Uterus (tissue), 4 donors: ENCODE measurements around the gene C11orf91. TPM values are rescaled to one million over a fixed set of nuclear protein-coding genes. Genes with fewer than 3 reads are reported as not detected.

Source experiments
- DNase-seq, 2 donors: peaks; one replicate each; pipeline ENCODE4 v3.0.0-alpha.2; 2019 to 2020
- H3K27ac ChIP-seq, 2 donors: fragments of 200-600 bp; sonication (generic); 1 replicate in 1 of 2; 2 replicates in 1 of 2; pipeline ENCODE4 v1.5.1; 2016 to 2018
- H3K27me3 ChIP-seq, 2 donors: fragments of 200-600 bp; sonication (generic); one replicate each; pipeline ENCODE4 v1.5.1; 2018 to 2019; ENCODE audit warnings: control low read depth in 1 of 2
- H3K36me3 ChIP-seq, 2 donors: fragments of 200-600 bp; sonication (generic); one replicate each; pipeline ENCODE4 v1.5.1; 2019; ENCODE audit warnings: control low read depth in 1 of 2
- H3K4me1 ChIP-seq, 2 donors: fragments of 200-600 bp; sonication (generic); one replicate each; pipeline ENCODE4 v1.5.1; 2018 to 2019; ENCODE audit warnings: control low read depth in 1 of 2
- H3K4me3 ChIP-seq, 2 donors: fragments of 200-600 bp; sonication (generic); 1 replicate in 1 of 2; 2 replicates in 1 of 2; pipeline ENCODE4 v1.5.1; 2018 to 2019; ENCODE audit warnings: mild to moderate bottlenecking in 1 of 2
- H3K9me3 ChIP-seq, 2 donors: fragments of 200-600 bp; sonication (generic); one replicate each; pipeline ENCODE4 v1.5.1; 2019; ENCODE audit warnings: control low read depth in 1 of 2
- CTCF ChIP-seq, 4 experiments: fragments of 200-600 bp in 2 of 4; fragments of 450-650 bp in 2 of 4; sonication (generic) in 2 of 4; IDR thresholded peaks; one replicate each; pipeline ENCODE4 v1.5.1; 2016 to 2019; ENCODE audit warnings: antibody characterized with exemption in 4 of 4, mild to moderate bottlenecking in 2 of 4, moderate library complexity in 1 of 4
- POLR2A ChIP-seq, 2 donors: fragments of 450-650 bp; IDR thresholded peaks; one replicate each; pipeline ENCODE4 v1.6.1; 2016; ENCODE audit warnings: antibody characterized with exemption in 2 of 2, mild to moderate bottlenecking in 1 of 2, moderate library complexity in 1 of 2
- intact Hi-C: fragments of 100-400 bp; cut with DNase I; formaldehyde crosslinking; loops from one replicate; pipeline ENCODE4 v1.15.1; 2023; ENCODE audit warnings: low total_unique reads
- total RNA-seq, 4 donors: library from RNA; depleted of rRNA in 3 of 4; stranded (reverse); fragments of >200 nt in 3 of 4; gene quantifications; one replicate each; pipeline versions ENCODE4 v1.1.0 to v1.2.4, GENCODE V29; 2014 to 2023
- donor health status: DM: yes; HTN: yes; CAD: no.

C11orf91 gene
- total RNA-seq, 4 donors from 2014 or later: not detected

GRCh38 chr11:33719587-33719986 is 19.0 kb upstream of the C11orf91 start:
- Histone ChIP-seq H3K4me1 (peaks cover 6 to 16% of the 10 kb centered on the region in 2 donors), H3K27me3 (no peaks in the 10 kb centered on the region), H3K36me3 (no peaks in the 10 kb centered on the region), H3K27ac (no peak overlapping the region), H3K4me3 (no peak overlapping the region), H3K9me3 (no peaks in the 10 kb centered on the region)
- TF ChIP-seq CTCF (IDR thresholded peaks at IDR 0.05) (no peak), POLR2A (IDR thresholded peaks at IDR 0.05) (no peak)
- DNase-seq: no peak
- intact Hi-C loops: no loop called here

- Histone ChIP-seq H3K27me3 (no peaks in the 10 kb centered on the region), H3K4me1 (peaks cover 0 to 6% of the 10 kb centered on the region in 2 donors), H3K36me3 (no peaks in the 10 kb centered on the region)
Measured at GRCh38 chr11:33718440-33718839, 17.8 kb upstream of the C11orf91 start.

GRCh38 chr11:33716243-33716642 is 15.6 kb upstream of the C11orf91 start:
- no peaks in the 10 kb centered on the region for H3K36me3 ChIP-seq
- DNase-seq: no peak
- TF ChIP-seq CTCF (IDR thresholded peaks at IDR 0.05): peak in 1 of 4 experiments; percentile 19
- no peak for TF ChIP-seq POLR2A (IDR thresholded peaks at IDR 0.05)
- no peaks in the 10 kb centered on the region for H3K27me3 ChIP-seq
- H3K27ac ChIP-seq: peak overlapping the region in 1 of 2 donors; percentile 24
- H3K4me3 ChIP-seq: no peak overlapping the region
- H3K4me1 ChIP-seq: no peaks in the 10 kb centered on the region
- no peaks in the 10 kb centered on the region for H3K9me3 ChIP-seq
- intact Hi-C loops: no loop called here

More at GRCh38 chr11:33718440-33718839, 17.8 kb upstream of the C11orf91 start:
- TF ChIP-seq CTCF (IDR thresholded peaks at IDR 0.05): no peak
- intact Hi-C loops: no loop called here
- DNase-seq: no peak
- Histone ChIP-seq H3K4me3 (no peak overlapping the region), H3K27ac (no peak overlapping the region), H3K9me3 (no peaks in the 10 kb centered on the region)

GRCh38 chr11:33713856-33714398 is 13.3 kb upstream of the C11orf91 start:
- Histone ChIP-seq H3K27ac (no peak overlapping the region), H3K27me3 (no peaks in the 10 kb centered on the region), H3K4me1 (no peaks in the 10 kb centered on the region), H3K36me3 (no peaks in the 10 kb centered on the region), H3K9me3 (no peaks in the 10 kb centered on the region), H3K4me3 (no peak overlapping the region)
- intact Hi-C loops: no loop called here
- no peak for TF ChIP-seq CTCF (IDR thresholded peaks at IDR 0.05)
- no peak for TF ChIP-seq POLR2A (IDR thresholded peaks at IDR 0.05)
- no peak for DNase-seq

GRCh38 chr11:33713151-33713855 is 12.7 kb upstream of the C11orf91 start:
- no peak overlapping the region for H3K27ac ChIP-seq
- no peak overlapping the region for H3K4me3 ChIP-seq
- H3K4me1 ChIP-seq: no peaks in the 10 kb centered on the region
- no peaks in the 10 kb centered on the region for H3K36me3 ChIP-seq
- no peaks in the 10 kb centered on the region for H3K27me3 ChIP-seq
- DNase-seq: no peak
- intact Hi-C loops: no loop called here
- TF ChIP-seq POLR2A (IDR thresholded peaks at IDR 0.05) (no peak), CTCF (IDR thresholded peaks at IDR 0.05) (no peak)
- no peaks in the 10 kb centered on the region for H3K9me3 ChIP-seq
